Activated CD8-positive, alpha-beta memory T cell treated with anti-CD3 and anti-CD28 coated beads, Interleukin-2, amount 50 U/mL, for 1 hour (primary cell): ENCODE data around the gene HSD17B2.

Experiments used
- DNase-seq: peaks from one replicate; pipeline ENCODE4 v3.0.0-alpha.2; 2020; ENCODE audit errors: extremely low read depth

HSD17B2 gene

GRCh38 chr16:82050506-82050905 is 15.5 kb downstream of the HSD17B2 start:
- no peak for DNase-seq

- no peak for DNase-seq
Observed at GRCh38 chr16:82050909-82051357, 15.9 kb downstream of the HSD17B2 start.

- DNase-seq: no peak
Observed at GRCh38 chr16:82051656-82052055, 16.6 kb downstream of the HSD17B2 start.

- DNase-seq: no peak
Observed at GRCh38 chr16:82055117-82055516, 20.1 kb downstream of the HSD17B2 start.

GRCh38 chr16:82055728-82056549 is 20.9 kb downstream of the HSD17B2 start:
- no peak for DNase-seq

GRCh38 chr16:82056550-82056896 is 21.5 kb downstream of the HSD17B2 start:
- DNase-seq: no peak

GRCh38 chr16:82059161-82059982 is 24.3 kb downstream of the HSD17B2 start:
- no peak for DNase-seq

GRCh38 chr16:82059983-82060421 is 24.9 kb downstream of the HSD17B2 start:
- DNase-seq: no peak

GRCh38 chr16:82061861-82062525 is 26.9 kb downstream of the HSD17B2 start:
- DNase-seq: no peak

- no peak for DNase-seq
Observed at GRCh38 chr16:82062645-82063058, 27.6 kb downstream of the HSD17B2 start.

- DNase-seq: no peak
Observed at GRCh38 chr16:82063456-82064082, 28.5 kb downstream of the HSD17B2 start.

GRCh38 chr16:82067042-82067803 is 32.2 kb downstream of the HSD17B2 start:
- no peak for DNase-seq

GRCh38 chr16:82067804-82068325 is 32.8 kb downstream of the HSD17B2 start:
- no peak for DNase-seq

- DNase-seq: no peak
Observed at GRCh38 chr16:82070656-82071369, 35.8 kb downstream of the HSD17B2 start.

GRCh38 chr16:82071421-82071820 is 36.4 kb downstream of the HSD17B2 start:
- no peak for DNase-seq

- DNase-seq: no peak
Observed at GRCh38 chr16:82072313-82072712, 37.3 kb downstream of the HSD17B2 start.

- no peak for DNase-seq
Observed at GRCh38 chr16:82074019-82074558, 39.0 kb downstream of the HSD17B2 start.

GRCh38 chr16:82078125-82078524 is 43.1 kb downstream of the HSD17B2 start:
- no peak for DNase-seq

- no peak for DNase-seq
Observed at GRCh38 chr16:82079892-82080291, 44.8 kb downstream of the HSD17B2 start.

- DNase-seq: no peak
Observed at GRCh38 chr16:82081264-82081663, 46.2 kb downstream of the HSD17B2 start.
